HG03439 (cell line): ENCODE data around the gene MVP.

Experiments
- ATAC-seq: cut with Tn5 transposase; IDR thresholded peaks from one replicate; pipeline ENCODE4 v1.9.1; 2021; ENCODE audit warnings: mild to moderate bottlenecking, moderate library complexity; ENCODE audit not compliant: unreplicated experiment

Gene MVP

DNA sequence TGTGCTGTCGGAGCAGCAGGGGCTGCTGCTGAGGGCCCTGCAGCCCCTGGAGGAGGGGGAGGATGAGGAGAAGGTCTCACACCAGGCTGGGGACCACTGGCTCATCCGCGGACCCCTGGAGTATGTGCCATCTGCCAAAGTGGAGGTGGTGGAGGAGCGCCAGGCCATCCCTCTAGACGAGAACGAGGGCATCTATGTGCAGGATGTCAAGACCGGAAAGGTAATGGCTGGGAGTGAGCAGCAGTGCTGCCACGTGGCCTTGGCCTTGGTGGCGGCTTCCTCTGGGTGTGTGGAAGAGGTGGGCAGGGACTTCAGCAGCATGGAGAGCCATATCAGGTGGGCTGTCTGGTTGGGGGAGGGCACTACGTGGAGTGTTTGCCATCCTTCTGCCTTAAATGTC lies 20.0 kb downstream of the MVP start:
- no peak for ATAC-seq

DNA sequence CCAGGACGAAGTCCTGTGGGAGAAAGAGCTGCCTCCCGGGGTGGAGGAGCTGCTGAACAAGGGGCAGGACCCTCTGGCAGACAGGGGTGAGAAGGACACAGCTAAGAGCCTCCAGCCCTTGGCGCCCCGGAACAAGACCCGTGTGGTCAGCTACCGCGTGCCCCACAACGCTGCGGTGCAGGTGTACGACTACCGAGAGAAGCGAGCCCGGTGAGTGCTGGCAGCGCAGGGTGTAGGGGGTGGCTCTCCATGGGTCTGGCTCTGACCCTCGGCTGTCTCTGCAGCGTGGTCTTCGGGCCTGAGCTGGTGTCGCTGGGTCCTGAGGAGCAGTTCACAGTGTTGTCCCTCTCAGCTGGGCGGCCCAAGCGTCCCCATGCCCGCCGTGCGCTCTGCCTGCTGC lies 21.4 kb downstream of the MVP start:
- no peak for ATAC-seq

DNA sequence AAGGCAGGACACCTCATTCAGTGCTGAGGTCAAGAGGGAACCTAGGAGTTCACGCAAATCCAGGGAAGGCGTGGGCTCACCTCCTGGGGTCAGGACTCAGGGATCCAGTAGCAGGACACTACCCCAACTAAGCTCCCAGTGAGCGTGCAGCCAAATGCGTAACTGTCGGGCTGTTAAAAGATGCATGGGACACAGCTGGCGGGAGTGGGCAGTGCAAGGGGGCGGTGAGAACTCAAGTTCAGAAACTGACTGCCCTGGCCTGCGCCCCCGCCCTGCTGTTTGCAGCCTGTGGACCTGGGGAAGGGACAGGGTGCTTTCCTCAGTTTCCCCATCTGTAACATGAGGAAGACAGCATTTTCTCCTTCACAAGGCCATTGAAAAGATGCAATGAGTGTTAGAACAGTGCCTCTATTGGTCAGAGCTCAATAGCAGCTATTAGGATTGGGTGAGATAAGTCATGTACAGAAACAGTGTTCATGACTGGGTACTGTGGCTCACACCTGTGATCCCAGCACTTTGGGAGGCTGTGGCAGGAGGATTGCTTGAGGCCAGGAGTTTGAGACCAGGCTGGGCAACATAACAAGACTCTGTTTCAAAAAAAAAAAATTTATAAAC lies 22.6 kb downstream of the MVP start:
- no peak for ATAC-seq

DNA sequence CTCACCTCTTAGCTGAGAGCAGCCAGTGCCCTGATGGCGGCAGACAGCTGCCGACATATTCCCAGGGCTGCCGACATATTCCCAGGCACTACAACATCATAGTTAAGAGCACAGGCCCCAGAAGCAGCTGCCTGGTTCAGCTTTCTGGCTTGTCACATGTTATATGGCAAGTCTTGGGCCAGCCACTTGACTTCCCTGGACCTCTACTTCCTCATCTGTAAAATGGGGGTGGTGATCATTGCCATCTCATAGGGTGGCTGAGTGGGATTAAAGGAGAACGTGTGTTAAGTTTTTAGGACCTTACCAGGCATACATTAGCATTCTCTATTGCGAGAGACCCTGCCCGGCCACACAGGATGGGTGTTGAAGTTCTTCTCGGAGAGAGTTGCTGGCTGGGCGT lies 23.7 kb downstream of the MVP start:
- ATAC-seq = no peak

DNA sequence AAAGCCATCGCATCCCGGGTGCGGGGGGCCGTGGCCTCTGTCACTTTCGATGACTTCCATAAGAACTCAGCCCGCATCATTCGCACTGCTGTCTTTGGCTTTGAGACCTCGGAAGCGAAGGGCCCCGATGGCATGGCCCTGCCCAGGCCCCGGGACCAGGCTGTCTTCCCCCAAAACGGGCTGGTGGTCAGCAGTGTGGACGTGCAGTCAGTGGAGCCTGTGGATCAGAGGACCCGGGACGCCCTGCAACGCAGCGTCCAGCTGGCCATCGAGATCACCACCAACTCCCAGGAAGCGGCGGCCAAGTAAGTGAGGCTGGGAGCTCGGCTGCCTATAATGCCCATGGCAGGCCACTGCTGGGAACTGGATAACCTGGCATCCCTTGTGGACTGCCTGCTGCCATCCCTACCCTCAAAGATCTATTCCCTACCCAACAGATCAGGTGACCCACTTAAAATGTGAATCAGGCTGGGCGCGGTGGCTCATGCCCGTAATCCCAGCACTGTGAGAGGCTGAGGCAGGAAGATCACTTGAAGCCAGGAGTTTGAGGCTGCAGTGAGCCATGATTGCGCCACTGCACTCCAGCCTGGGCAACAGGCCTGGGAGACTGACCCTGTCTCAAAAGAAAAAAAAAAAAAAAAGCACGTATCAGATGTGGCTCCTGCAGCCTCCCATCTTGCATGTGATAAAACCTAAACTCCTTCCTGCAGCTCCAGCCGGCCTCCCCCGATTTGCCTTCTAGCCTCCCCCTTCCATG lies 24.5 kb downstream of the MVP start:
- no peak for ATAC-seq

DNA sequence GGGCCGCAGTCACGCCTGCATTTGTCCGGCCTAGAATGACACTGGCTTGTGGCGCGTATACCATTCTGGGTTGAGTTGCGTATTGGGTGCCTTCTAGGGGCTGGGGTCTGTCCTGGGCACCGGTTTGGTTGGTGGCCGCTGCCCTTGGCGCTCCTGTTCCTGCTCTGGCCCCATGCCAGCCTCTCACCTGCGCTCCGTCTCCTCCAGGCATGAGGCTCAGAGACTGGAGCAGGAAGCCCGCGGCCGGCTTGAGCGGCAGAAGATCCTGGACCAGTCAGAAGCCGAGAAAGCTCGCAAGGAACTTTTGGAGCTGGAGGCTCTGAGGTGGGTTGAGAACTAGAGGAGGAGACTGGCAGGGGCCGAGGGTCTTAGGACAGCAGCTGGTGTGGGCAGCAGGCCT lies 25.4 kb downstream of the MVP start:
- ATAC-seq = no peak

DNA sequence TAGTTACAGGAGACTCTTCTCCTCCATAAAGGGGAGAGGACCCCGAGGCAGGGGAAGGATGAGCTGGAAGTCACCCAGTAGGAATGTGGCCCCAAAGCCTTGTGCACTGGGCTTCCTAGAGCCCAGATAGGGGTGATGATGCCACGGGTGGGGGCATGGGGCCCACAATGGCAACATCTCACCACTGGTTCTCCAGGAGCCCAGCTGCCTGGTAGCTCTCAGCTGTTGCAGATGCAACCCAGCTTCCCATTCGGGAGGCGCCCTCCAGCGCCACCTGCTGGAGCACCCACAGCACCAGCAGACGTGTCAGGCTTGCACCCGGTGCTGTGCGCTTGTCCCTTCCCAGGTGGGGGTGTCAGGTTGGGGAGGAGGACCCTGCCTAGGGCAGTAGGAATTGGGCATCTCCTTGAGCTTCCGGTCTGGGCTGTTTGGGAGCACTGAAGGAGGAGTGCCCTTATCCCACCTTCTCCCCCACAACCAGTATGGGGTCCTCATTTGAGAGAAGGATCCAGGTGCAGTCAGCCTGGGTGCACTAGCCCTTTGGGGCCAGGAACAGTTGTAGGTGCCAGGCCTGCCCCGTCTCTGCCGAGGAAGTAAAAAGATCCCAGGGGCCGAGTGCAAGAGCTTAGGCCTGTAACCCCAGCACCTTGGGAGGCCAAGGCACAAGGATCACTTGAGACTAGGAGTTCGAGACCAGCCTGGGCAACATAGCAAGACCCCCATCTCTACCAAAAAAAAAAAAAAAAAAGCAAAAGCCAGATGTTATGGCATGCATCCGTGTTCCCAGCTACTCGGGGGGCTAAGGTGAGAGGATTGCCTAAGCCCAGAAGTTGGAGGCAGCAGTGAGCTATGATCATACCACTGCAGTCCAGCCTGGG lies 28.4 kb downstream of the MVP start:
- ATAC-seq = peak; percentile 76

DNA sequence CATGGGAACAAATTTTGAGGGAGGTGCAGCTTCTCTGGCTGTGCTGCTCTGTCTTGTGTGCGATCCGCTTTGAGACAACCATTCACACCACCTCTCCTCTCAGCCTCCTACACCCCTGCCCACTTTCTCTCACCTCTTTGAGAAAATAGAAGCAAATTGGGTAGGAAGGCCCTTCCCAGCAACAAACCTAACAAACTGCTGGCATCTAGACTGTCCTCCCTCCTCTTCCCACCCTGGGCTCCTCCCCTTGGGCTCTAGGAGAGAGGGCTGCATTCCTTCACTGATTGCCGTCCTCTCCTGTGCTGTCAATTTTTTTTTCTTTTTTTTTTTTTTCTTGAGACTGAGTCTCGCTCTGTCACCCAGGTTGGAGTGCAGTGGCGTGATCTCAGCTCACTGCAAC lies 29.2 kb downstream of the MVP start:
- ATAC-seq = no peak

DNA sequence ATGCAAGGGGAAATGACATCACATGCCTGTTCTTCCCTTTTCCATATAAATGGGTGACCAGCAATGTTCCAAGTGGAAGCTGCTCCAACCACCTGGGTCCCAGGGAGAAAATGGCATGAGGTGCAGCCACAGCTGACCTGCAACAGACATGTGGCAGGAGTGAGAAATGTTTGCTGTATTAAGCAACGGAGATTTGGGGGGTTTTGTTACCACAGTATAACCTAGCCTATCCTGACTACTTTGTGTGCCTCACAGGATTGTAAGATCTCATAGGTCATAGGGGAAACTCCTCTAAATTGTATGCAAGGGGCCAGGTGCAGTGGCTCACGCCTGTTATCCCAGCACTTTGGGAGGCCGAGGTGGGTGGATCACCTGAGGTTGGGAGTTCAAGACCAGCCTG lies 30.7 kb downstream of the MVP start:
- ATAC-seq = no peak

DNA sequence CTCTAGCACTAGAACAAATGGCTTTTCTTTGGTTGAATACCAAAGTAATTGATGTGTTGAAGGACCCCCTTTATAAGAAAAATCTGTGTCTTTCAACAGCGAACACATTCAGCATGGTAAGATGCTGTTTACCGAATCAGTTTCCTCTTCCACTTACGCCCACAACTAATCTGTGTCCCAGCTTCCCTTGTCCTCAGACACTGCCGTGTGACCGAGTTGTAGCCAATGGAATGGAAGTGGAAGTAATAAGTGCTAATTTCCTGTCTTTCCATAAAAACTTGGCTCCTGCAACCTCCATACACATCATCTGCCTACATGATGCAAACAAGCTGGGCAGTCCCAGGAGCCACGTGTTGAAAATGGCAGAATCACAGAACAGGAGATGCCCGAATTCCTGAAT lies 32.4 kb downstream of the MVP start:
- ATAC-seq = no peak

DNA sequence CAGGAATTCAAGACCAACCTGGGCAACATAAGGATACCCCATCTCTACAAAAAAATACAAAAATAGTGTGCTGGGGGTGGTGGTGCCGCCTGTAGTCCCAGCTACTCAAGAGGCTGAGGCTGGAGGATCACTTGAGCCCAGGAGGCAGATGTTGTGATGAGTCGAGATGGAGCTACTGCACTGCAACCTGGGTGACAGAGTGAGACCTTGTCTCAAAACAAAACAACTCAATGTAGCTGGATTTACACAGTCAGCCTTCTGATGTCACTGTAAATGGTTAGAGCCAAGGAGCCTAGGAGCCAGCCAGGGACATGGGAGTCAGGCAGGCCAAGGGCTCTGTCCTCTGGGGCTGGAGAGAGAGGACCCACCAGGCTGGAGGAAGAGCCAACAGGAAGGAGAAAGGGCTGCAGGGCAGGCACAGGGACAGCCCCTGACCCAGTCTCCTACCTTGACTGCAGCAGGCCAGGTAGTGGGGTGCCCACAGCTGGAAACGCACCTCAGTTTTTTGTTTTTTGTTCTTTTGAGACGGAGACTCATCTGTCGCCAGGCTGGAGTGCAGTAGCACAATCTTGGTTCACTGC lies 34.3 kb downstream of the MVP start:
- ATAC-seq = no peak

DNA sequence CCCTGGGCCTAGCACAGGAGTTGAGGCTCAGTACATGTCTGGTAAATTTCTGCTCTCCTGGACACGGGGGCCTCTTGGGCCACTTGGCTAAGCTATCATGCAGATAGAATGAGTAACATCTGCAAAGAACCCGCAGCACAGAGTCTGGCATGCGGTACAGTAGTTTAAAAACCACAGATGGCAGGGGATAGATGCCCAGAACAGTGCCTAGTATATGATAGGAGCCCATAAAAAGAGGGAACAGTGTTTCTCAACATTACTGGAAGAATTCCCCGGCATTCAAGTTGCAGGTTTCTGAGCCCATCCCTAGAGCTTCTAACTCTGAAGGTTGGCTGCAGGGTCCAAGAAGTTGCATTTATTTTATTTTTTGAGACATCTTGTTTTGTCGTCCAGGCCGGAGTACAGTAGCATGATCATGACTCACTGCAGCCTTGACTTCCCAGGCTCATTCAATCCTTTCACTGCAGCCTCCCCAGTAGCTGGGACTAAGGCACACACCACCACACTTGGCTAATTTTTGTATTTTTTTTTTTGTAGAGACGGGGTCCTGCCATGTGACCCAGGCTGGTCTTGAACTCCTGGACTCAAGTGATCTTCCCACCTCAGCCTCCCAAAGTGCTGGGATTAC lies 37.0 kb downstream of the MVP start:
- ATAC-seq = no peak

DNA sequence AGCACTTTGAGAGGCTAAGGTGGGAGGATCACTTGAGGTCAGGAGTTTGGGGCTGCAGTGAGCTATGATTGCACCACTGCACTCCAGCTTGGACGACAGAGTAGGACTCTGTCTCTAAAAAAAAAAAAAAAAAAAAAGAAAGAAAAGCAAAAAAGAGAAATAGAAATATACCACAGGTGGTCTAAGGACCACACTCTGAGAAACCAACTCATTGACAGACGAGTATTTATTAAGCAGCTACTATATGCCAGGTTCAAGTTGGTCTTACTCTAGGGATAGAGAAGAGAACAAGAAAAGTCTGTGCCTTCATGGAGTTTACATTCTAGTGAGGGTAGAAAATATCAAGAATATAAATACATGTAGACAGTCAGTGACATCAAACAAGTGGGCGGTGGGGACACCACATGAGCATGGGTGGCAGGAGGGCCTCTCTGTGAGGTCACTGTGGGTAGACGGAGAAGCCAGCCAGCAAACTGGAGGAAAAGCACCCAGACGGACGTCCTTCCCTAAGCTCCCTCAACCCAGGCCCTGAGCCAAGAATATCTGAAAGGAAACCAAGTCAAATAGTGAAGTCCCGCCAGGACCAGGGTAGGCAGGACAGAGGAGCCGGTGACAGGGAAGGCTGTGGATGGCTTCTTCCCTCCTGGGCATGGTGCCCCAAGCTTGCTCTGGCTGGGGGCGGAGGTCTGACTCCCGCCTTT lies 38.0 kb downstream of the MVP start:
- no peak for ATAC-seq

DNA sequence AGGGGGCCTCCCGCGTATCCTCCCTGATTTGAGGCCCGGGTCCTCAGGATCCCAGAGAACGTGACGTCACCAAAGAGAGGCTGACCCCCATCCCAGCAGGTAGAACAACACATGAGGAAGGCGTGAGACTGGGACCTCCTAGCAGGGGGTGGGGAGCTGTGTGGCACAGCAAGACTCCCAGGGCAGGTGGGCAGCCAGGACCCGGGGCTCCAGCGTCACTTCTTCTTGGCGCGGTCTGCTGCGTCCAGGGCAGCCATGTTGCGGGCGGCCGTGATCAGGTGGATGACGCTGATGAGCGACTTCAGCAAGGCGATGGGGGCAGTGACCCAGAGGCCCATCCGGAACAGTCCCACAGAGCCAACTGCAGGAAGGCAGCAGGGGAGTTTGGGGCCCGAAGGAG lies 38.7 kb downstream of the MVP start:
- ATAC-seq = no peak

DNA sequence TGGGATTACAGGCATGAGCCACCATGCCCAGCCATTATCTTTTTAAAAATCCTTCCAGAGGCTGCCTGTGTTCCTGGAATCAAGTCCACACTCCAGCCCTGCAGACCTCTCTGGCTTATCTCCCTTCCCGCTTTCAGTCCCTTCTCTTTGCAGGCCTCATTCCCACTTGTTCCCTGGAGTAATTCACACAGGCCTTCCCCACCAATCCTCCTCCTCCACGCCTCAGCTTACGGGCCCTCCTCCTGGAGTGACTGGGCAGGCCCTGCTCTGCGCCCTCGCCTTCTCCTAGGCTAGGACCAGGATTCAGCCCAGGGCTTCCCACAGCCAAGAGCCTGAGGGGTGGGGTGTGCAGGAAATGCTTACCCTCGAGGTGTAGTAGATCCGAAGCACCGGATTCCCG lies 40.0 kb downstream of the MVP start:
- no peak for ATAC-seq

DNA sequence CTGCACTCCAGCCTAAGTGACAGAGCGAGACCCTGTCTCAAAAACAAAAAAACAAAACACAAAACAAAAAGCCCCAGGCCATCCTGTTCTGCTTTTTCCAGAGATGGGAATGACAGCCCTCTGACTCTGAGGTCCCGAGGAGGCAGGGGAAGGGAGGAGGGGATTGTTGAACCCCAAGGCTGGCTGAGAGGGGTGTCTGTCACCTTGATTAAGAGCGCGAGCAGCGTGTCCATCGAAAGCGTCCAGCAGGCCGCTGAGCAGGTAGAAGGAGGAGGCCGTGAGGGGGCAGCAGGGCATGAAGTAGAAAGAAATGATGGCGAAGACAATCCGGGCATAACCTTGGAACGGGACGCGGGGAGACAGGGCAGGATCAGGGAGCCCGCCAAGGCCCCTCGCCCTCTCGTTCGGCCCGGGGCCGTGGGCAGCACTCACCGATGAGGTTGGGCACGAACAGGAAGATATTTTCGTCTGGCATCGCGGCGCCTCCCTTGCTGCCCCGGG lies 42.2 kb downstream of the MVP start:
- ATAC-seq = no peak

DNA sequence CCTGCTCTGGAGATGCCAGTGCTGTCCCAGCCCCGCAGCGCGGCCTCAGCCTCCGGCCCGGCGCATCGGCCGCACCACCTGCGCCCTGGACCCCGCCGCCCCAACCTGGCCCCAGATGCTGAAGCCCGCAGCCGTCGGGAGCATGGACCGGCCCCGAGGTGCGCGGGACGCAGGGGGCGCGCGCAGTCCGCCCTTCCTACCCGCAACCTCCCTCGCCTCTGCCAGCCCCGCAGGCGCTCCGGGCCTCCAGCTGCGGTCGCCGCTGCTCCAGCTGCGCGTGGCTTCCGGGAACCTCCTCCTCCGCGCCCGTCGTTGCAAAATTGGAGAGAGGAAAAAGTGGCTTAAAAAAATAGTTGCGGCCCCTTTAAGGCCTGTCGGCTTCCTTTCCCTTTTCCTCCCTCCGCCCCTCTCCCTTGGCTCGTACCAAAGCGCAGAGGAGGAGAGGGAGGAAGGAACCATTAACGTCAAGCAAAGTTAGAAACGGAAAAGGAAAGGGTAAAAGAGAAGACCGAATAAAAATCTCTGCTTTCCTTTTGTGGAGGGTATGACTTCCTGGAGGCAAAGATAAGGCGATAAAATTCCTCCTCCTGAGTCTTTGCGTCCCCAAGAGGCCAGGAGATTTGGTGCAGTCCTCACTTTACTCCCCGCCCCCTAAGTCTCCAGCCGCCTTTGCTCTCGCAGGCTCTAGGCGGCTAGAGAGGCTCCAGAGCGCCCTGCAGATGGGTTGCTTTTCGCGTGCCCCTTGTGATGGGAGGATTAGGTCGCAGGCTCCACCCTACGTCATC lies 42.8 kb downstream of the MVP start, which contains the start of gene CDIPT:
CDIPT (minus strand) TSS at position 343 of the 785 bp plus-strand sequence. CDS start 369 bp downstream, outside the sequence.
- peak; percentile 90 for ATAC-seq

DNA sequence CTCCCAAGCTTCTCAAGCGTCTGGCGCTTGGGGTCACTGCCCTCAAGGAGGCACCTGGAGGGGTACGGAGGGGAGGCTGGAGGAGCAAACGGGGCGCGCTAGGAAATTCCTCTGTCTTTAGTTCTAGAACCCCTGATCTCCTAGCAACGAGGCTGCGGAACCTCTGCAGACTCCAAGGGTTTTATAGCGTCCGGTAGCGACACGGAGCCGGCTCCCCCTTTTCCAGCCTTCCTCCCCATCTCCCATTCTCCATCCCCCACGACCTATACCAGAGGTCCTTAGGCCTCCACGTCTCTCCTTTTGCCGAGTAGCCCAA lies 43.4 kb downstream of the MVP start:
- ATAC-seq = no peak

DNA sequence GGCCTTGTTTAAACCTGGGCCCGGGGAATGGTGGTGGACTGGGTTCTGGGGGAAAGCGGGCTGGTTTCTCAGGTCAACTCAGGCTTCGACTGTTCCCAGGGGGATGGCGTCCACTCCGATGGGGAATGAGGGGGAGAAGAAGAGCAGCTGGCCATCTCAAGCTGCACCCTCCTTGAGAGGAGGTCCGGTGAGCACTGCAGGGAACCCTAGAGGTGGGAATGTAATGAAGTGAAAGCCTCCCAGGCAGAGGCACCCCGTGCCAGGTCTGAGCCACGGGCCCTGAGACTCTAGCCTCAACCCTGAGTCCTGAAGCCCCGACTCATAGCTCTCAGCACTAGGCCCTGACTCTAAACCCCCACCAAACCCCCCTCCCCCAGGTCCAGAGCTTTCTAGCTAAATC lies 43.9 kb downstream of the MVP start:
- no peak for ATAC-seq
